HG02623 (cell line): ENCODE results near the gene CLASRP.

Source experiments
- ATAC-seq: cut with Tn5 transposase; IDR thresholded peaks from one replicate; pipeline ENCODE4 v1.9.1; 2021; ENCODE audit warnings: moderate library complexity; ENCODE audit not compliant: unreplicated experiment

Gene CLASRP

GRCh38 chr19:45020071-45020470 lies 18.8 kb upstream of the CLASRP start:
- no peak for ATAC-seq

- no peak for ATAC-seq
These were observed 16.9 kb upstream of the CLASRP start for GRCh38 chr19:45021971-45022370.

- no peak for ATAC-seq
These were observed 15.8 kb upstream of the CLASRP start for GRCh38 chr19:45023048-45023447.

GRCh38 chr19:45025264-45025663 lies 13.6 kb upstream of the CLASRP start:
- ATAC-seq = no peak

DNA sequence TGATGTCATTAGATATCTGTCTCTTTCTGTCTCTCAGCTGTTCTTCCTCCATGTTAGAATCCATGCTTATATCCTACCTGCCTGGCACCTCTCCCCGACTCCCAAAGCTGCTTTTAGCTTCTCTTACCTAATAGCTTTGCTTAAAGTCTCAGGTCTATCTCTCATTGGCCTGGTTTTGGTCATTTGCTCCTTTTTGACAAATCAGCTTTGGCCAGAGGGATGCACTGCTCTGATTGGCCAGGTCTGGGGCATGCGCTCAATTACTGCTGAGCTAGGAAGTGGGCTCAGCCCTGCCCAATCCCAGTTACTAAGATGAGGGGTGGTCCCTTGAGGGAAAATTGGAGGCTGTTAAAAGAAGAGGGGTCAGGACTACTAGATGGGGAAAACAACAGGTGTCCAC lies 11.5 kb upstream of the CLASRP start:
- ATAC-seq = no peak

DNA sequence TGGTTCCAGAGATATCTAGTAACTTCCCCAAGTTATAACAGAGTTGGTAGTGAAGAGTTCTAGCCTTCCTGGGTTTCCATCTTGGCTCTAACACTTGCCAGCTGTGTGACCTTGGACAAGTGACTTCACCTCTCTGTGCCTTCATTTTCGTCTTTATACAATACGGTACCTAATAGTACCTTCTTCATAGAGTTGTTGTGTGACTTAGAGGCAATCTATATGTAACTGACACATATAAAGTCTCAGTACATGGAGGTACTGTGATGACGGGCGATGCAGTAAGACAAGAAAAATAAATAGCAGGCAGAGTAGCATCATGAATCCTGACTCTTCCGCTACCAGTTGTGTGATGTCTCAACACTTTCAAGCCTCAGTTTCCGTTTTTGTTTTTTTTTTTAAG lies 8.0 kb upstream of the CLASRP start:
- ATAC-seq = no peak

- ATAC-seq = no peak
These were observed 6.4 kb upstream of the CLASRP start for GRCh38 chr19:45032421-45032820.

- ATAC-seq = no peak
These were observed 3.1 kb upstream of the CLASRP start for GRCh38 chr19:45035755-45036154.

GRCh38 chr19:45037393-45038169 lies 1.3 kb upstream of the CLASRP start:
- no peak for ATAC-seq

DNA sequence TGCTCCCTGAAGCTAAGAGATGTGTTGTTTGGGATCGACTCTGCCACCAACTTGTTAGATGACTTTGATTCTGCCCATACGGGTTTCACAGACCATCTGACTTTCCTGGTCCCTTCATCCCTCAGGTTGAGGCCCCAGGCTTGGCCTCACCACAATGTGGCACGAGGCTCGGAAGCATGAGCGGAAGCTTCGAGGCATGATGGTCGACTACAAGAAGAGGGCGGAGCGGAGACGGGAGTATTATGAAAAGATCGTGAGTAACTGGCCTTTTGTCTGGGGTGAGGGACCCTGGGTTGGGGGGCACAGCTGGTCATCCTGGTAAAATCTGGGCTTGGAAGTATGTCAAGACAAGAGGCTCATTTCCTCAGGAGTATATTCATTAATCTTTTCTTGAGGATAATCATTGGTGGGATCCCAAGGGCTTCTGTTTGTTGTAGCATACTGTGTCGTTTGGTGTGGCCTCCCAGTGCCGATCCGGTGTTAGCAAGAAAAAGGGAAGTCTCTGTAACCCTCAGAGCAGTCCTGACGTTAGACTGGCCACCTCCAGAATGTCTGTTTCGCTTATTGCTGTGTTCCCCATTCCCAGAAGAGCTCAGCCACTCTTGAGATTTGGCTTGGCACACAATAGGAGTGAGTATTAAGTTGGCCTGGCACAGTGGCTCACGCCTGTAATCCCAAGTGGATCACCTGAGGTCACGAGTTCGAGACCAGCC lies 1.4 kb downstream of the CLASRP start:
- no peak for ATAC-seq

DNA sequence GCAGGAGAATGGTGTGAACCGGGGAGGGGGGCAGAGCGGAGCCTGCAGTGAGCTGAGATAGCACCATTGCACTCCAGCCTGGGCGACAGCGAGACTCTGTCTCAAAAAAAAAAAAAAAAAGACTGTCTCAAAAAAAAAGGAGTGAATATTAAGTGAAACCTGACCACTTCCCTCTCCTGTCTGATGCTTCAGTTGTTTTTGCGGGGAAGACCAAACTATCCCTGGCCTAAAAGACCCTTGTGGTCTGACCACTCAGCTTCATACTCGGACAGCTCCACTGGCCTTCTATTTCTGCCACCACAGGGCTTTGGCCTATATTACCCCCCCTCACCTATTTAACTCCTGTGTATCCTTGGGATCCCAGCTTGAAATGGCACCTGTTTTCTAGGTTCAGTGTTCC lies 2.3 kb downstream of the CLASRP start:
- no peak for ATAC-seq

DNA sequence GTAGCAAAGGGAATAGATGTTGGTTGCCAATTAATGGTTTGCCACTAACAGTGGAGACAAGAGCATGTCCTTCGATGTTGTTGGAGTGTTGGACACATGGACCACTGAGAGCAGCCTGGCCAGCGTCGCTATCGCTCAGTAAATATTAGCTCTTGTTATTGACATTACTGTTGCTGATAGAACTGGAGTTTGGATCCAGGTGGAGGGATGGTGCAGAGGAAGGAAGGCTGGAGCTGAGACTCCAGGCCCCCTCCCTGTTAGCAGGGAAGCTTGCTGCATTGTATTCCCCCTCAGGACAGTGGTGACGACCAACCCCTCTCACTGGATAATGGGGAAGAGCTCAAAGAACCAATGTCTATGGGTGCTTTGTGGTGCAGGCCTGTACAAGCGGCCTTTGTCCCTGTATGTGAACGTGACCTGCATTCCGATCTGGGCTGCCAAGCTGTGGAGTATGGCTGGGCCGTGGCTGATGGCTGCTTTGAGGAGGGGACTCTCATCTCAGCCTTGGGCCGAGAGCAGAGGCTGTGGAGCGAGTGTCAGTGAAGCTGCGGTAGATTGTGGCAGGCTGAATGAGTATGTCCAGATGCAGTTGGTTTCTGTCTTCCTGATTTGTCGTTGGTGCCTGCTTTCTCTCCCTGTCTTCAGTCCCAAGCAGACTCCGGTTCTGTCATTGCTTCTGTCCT lies 7.0 kb downstream of the CLASRP start:
- no peak for ATAC-seq

- ATAC-seq = no peak
These were observed 7.5 kb downstream of the CLASRP start for GRCh38 chr19:45046355-45046754.

DNA sequence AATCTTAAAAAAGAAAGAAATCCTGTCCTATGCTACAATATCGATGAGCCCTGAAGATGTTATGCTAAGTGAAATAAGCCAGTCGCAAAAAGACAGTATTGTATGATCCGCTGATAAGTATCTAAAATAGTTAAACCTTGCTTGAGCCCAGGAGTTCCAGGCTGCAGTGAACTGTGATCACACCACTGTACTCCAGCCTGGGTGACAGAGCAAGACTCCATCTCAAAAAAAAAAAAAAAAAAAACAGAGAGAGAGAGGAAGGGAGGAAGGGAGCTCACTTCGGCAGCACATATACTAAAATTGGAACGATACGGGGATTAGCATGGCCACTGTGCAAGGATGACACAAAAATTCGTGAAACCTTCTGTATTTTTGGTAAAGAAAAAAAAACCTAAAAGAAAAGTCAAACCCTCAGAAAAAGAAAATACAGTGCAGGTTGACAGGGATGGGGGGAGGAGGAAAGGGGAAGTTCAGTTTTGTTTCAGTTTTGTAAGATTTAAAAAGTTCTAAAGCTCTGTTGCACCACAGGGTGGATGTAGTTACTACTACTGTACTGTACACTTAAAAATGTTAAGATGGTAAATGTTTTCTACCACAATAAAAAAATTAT lies 8.4 kb downstream of the CLASRP start:
- ATAC-seq = no peak

DNA sequence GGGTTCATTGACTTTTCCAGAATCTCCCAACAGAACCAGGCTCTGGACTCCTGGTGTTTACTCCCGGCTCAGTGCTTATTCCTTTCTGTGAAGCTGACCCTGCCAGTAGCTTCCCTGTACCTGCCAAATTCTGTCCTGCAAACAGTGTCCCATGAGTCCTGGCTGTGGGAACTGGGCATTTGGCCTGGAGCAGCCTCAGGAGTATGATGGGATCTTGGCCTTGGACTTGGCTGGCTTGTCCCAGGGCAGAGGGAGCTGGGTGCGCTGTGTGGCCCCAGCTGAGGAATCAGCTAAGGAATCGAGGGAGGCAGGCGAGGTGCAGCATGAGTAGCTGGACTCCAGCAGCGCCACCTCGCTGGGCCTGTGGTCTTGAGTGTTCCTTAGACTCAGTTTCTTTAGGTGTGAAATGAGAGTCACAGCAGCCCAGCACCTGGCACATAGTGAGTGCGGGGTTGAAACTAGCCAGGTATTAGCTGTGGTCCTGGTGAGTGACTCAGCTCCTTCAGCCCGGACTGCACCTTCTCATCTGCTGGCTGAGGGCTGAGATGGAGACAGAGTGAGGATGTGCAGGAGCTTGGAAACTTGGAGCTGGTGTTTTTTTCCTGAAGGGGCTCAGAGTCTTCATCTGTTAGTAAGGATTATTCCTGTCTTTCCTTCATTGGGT lies 10.4 kb downstream of the CLASRP start:
- no peak for ATAC-seq

DNA sequence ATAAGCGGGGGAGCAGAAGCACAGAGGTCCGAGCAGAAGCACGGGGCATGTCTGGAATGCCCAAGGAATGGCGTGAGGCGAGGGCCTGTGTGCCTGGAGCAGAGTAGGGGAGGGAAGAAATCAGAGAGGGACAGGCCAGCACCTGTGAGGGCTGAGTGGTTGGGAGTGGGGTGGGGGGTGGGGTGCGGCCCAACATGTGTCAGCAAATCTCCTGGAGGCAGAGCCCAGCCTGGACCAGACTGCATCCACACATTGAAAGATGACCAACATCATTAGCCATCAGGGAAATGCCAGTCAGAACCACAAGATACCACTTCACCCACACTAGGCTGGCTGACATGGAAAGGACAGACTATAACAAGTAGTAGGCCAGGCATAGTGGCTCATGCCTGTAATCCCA lies 11.2 kb downstream of the CLASRP start:
- ATAC-seq = no peak

- ATAC-seq = no peak
These were observed 13.2 kb downstream of the CLASRP start for GRCh38 chr19:45051929-45052579.

DNA sequence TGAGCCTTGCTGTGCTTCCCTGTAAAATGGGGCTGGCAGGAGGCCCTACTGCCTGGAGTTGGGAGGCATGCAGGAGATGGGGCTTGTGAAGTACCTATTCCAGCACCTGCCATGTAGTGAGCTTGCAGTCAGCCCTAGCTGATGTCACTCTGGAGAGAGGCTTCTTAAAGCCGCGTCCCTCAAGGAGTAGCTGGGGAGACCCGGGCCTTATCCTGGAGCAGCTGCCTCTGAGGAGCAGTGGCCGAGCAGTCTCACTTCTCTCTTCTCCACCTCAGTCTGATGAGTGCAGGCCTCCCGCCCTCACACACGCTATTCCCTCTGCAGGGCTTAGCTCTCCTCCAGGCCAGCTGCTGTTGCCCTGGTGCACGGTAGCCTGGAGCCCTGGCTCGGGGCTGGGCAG lies 18.0 kb downstream of the CLASRP start:
- ATAC-seq = no peak

GRCh38 chr19:45057444-45057843 lies 18.6 kb downstream of the CLASRP start:
- no peak for ATAC-seq

DNA sequence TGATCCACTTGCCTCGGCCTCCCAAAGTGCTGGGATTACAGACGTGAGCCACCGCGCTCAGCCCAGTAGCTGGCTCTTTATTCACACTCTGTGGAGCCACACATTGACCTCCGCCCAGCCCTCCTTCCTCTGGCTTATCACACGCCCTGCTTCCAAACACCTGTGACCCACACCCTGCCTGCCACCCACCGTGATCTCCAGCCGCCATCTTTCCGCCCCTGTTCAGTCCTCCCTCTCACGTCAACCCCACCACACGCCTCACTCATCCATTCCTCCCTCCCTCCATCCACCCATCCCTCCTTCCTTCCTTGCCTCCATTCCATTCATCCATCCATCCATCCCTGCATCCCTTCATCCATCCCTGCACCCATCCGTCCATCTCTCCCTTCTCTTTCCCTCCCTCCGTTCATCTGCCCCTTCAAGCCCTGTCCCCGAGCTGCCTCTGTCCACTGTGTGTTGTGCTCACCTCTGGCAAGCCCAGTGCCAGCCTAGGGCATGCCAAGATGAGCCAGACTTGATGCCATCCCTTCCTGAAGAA lies 19.8 kb downstream of the CLASRP start:
- ATAC-seq = no peak
